Measurements from ENCODE around the gene ZBED5. TPM values are rescaled to one million over a fixed set of nuclear protein-coding genes. Genes with fewer than 3 reads are reported as not detected.
A peak's percentile ranks its signal among the peaks of the same experiment; 100 is the strongest.

The ZBED5 gene
- total and polyA plus RNA-seq, 2 experiments from 2014 or later, result 36.2 to 76.6 TPM

DNA sequence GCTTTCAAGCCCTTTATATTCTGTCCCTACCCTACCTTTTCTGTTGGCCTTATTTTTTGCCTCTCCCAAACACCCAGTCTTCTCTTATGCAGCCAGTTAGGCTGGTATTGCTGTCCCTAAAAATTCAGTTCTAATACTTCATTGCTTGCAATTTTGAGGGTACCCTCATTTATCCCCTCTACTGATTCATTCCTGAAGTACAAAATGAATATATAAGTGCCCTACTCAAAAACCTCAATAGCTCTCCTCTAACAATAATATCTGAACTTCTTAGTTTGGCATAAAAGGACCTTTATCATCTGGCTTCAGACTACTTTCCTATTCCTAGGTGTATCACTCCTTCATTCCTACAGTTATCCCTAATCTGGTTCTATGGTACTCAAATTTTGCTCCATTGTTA is 43.9 kb downstream of the ZBED5 start:
- Histone ChIP-seq H3K9me3 (ENCODE audit: low read depth) (no peaks in the 10 kb centered on the region), H3K36me3 (no peaks in the 10 kb centered on the region), H3K27ac (no peak overlapping the region), H3K4me3 (no peak overlapping the region), H3K27me3 (no peaks in the 10 kb centered on the region), H3K4me1 (ENCODE audit: low read depth) (peaks cover 6% of the 10 kb centered on the region)
- no peak for DNase-seq (ENCODE audit: low read depth in 1 of 2, low spot score in 1 of 2)
- TF ChIP-seq CTCF (IDR thresholded peaks at IDR 0.05; ENCODE audit: low read depth, low read length), result no peak

DNA sequence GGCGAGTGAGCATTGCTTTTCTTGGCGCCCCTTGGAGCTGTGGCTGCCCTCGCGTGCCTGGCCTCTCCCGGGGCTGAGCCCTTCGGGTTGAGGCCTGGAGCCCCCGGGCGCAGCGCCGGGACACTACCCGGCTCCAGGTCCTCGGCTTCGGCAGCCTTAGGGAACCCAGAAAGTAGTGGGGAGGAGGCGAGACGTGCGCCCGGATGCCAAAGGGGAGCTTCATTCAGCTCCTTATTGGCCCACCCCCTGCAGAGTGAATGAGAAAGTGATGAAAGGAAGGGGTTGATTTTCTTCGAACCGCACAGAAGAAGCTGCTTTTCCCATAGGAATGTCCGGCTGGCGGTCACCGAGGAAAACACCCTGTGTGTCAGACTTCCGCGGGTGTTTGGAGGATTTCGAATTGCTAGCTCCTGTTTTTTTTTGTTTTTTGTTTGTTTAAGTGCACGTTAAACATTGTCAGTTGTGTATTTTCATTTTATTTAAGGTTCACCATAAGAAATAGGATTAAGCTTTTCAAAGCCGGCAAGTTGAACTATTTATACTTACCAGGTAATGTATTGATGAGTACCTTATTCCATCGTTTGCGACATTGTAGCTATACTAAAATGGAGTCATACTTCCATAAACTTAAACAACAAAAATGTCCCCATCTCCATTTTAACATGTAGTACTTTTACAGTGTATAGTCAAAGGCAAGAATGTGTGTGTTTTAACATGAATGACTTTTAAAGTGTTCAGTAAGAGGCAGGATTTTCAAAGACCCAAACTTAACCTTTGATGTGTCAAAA is 48.3 kb downstream of the ZBED5 start:
- Histone ChIP-seq H3K9me3 (ENCODE audit: low read depth) (no peaks in the 10 kb centered on the region), H3K27ac (peak overlapping the region; percentile 99), H3K36me3 (peaks cover 26% of the 10 kb centered on the region), H3K4me3 (peak overlapping the region; percentile 64), H3K27me3 (no peaks in the 10 kb centered on the region), H3K4me1 (ENCODE audit: low read depth) (peaks cover 12% of the 10 kb centered on the region)
- no peak for TF ChIP-seq CTCF (IDR thresholded peaks at IDR 0.05; ENCODE audit: low read depth, low read length)
- DNase-seq (ENCODE audit: low read depth in 1 of 2, low spot score in 1 of 2), result peak in 1 of 2 donors; percentile 85

GRCh38 chr11:10808553-10809372 is 49.1 kb downstream of the ZBED5 start, which contains the start of gene EIF4G2:
Gene EIF4G2, minus strand, starts transcription at chr11:10808926.
- Histone ChIP-seq H3K27ac (peak within 1 kb of the TSS; percentile 99), H3K4me1 (ENCODE audit: low read depth) (peaks cover 12% of the 10 kb centered on the region), H3K9me3 (ENCODE audit: low read depth) (no peaks in the 10 kb centered on the region), H3K36me3 (peaks cover 34% of the 10 kb centered on the region), H3K27me3 (no peaks in the 10 kb centered on the region), H3K4me3 (peak within 1 kb of the TSS; percentile 91)
- DNase-seq (ENCODE audit: low read depth in 1 of 2, low spot score in 1 of 2), result peak; percentile 98 to 99
- no peak for TF ChIP-seq CTCF (IDR thresholded peaks at IDR 0.05; ENCODE audit: low read depth, low read length)

GRCh38 chr11:10808235-10808552 is 49.7 kb downstream of the ZBED5 start:
- H3K4me3 ChIP-seq, result peak overlapping the region; percentile 91
- DNase-seq (ENCODE audit: low read depth in 1 of 2, low spot score in 1 of 2), result no peak
- peak overlapping the region; percentile 99 for H3K27ac ChIP-seq

More at GRCh38 chr11:10808235-10808552, 49.7 kb downstream of the ZBED5 start:
- peaks cover 40% of the 10 kb centered on the region for H3K36me3 ChIP-seq
- TF ChIP-seq CTCF (IDR thresholded peaks at IDR 0.05; ENCODE audit: low read depth, low read length), result no peak
- H3K27me3 ChIP-seq, result no peaks in the 10 kb centered on the region
- peaks cover 12% of the 10 kb centered on the region for H3K4me1 ChIP-seq (ENCODE audit: low read depth)
- no peaks in the 10 kb centered on the region for H3K9me3 ChIP-seq (ENCODE audit: low read depth)

Measured in cardiac muscle cell (in vitro differentiated cells and primary cell).